Peyer's patch (tissue), 4 donors: ENCODE results near the gene BCAS3. TPM values are rescaled to one million over a fixed set of nuclear protein-coding genes. Genes with fewer than 3 reads are reported as not detected.

Experiments used
- DNase-seq, 3 donors: peaks; one replicate each; pipeline ENCODE4 v3.0.0-alpha.2; 2017 to 2019
- H3K27ac ChIP-seq, 4 donors: fragments of 200-600 bp; sonication (generic); one replicate each; pipeline ENCODE4 v1.5.1; 2016 to 2019
- H3K27me3 ChIP-seq, 2 donors: fragments of 200-600 bp; sonication (generic); one replicate each; pipeline ENCODE4 v1.5.1; 2019
- H3K36me3 ChIP-seq, 3 donors: fragments of 200-600 bp; sonication (generic); one replicate each; pipeline ENCODE4 v1.5.1; 2016 to 2019
- H3K4me1 ChIP-seq, 4 donors: fragments of 200-600 bp; sonication (generic); one replicate each; pipeline ENCODE4 v1.5.1; 2016 to 2019
- H3K4me3 ChIP-seq, 4 donors: fragments of 200-600 bp; sonication (generic); 1 replicate in 3 of 4; 2 replicates in 1 of 4; pipeline ENCODE4 v1.5.1; 2016 to 2019; ENCODE audit warnings: mild to moderate bottlenecking in 1 of 4
- H3K9me3 ChIP-seq, 4 donors: fragments of 200-600 bp; sonication (generic); one replicate each; pipeline ENCODE4 v1.5.1; 2016 to 2019; ENCODE audit warnings: mild to moderate bottlenecking in 1 of 4
- CTCF ChIP-seq, 6 experiments: fragments of 450-650 bp in 4 of 6; fragments of 200-600 bp in 2 of 6; sonication (generic) in 1 of 6; IDR thresholded peaks; one replicate each; pipeline ENCODE4 v1.5.1; 2017 to 2019; ENCODE audit warnings: antibody characterized with exemption in 6 of 6, mild to moderate bottlenecking in 3 of 6, moderate library complexity in 1 of 6
- POLR2A ChIP-seq, 2 donors: fragments of 450-650 bp; IDR thresholded peaks; one replicate each; pipeline ENCODE4 v1.5.1; 2017; ENCODE audit warnings: antibody characterized with exemption in 2 of 2, mild to moderate bottlenecking in 2 of 2, moderate library complexity in 2 of 2
- total RNA-seq, 4 donors: library from RNA; depleted of rRNA; stranded (reverse); fragments of >200 nt; gene quantifications; one replicate each; pipeline ENCODE4 v1.1.0, GENCODE V29; 2016

Gene BCAS3
- total RNA-seq, 4 donors from 2014 or later: 25.7 to 109 (median 57.1) TPM

- Histone ChIP-seq H3K27me3 (no peaks in the 10 kb centered on the region), H3K27ac (no peak overlapping the region), H3K36me3 (no peaks in the 10 kb centered on the region), H3K9me3 (no peaks in the 10 kb centered on the region), H3K4me1 (peaks cover 0 to 28% (median 0%) of the 10 kb centered on the region in 4 donors), H3K4me3 (no peak overlapping the region)
- no peak for DNase-seq
- TF ChIP-seq CTCF (IDR thresholded peaks at IDR 0.05) (no peak), POLR2A (IDR thresholded peaks at IDR 0.05) (no peak)
Measured at GRCh38 chr17:61245706-61246135, 568.1 kb downstream of the BCAS3 start.

GRCh38 chr17:61247439-61247838 lies 569.8 kb downstream of the BCAS3 start:
- no peaks in the 10 kb centered on the region for H3K27me3 ChIP-seq
- H3K27ac ChIP-seq: no peak overlapping the region
- H3K4me3 ChIP-seq: no peak overlapping the region
- H3K4me1 ChIP-seq: peaks cover 0 to 46% (median 0%) of the 10 kb centered on the region in 4 donors
- no peaks in the 10 kb centered on the region for H3K36me3 ChIP-seq
- H3K9me3 ChIP-seq: no peaks in the 10 kb centered on the region
- no peak for DNase-seq
- TF ChIP-seq CTCF (IDR thresholded peaks at IDR 0.05): no peak
- no peak for TF ChIP-seq POLR2A (IDR thresholded peaks at IDR 0.05)

- Histone ChIP-seq H3K9me3 (no peaks in the 10 kb centered on the region), H3K27me3 (no peaks in the 10 kb centered on the region), H3K4me3 (no peak overlapping the region), H3K27ac (peak overlapping the region in 2 of 4 donors; percentile 29 to 42), H3K4me1 (peaks cover 0 to 54% (median 0%) of the 10 kb centered on the region in 4 donors), H3K36me3 (no peaks in the 10 kb centered on the region)
- DNase-seq: peak in 1 of 3 donors; percentile 76
- TF ChIP-seq CTCF (IDR thresholded peaks at IDR 0.05): no peak
- TF ChIP-seq POLR2A (IDR thresholded peaks at IDR 0.05): no peak
Measured at GRCh38 chr17:61248399-61248798, 570.7 kb downstream of the BCAS3 start.

- peaks cover 0 to 54% (median 0%) of the 10 kb centered on the region in 4 donors for H3K4me1 ChIP-seq
- H3K9me3 ChIP-seq: no peaks in the 10 kb centered on the region
- no peaks in the 10 kb centered on the region for H3K27me3 ChIP-seq
- no peaks in the 10 kb centered on the region for H3K36me3 ChIP-seq
- peak overlapping the region in 2 of 4 donors; percentile 18 to 44 for H3K27ac ChIP-seq
- no peak overlapping the region for H3K4me3 ChIP-seq
- TF ChIP-seq POLR2A (IDR thresholded peaks at IDR 0.05) (no peak), CTCF (IDR thresholded peaks at IDR 0.05) (no peak)
- DNase-seq: no peak
Measured at GRCh38 chr17:61249649-61250299, 572.1 kb downstream of the BCAS3 start.

GRCh38 chr17:61250335-61250890 lies 572.8 kb downstream of the BCAS3 start:
- DNase-seq: no peak
- H3K4me1 ChIP-seq: peaks cover 0 to 54% (median 0%) of the 10 kb centered on the region in 4 donors
- H3K4me3 ChIP-seq: no peak overlapping the region
- peak overlapping the region in 2 of 4 donors; percentile 18 to 44 for H3K27ac ChIP-seq
- no peaks in the 10 kb centered on the region for H3K27me3 ChIP-seq
- no peak for TF ChIP-seq CTCF (IDR thresholded peaks at IDR 0.05)
- TF ChIP-seq POLR2A (IDR thresholded peaks at IDR 0.05): no peak
- H3K9me3 ChIP-seq: no peaks in the 10 kb centered on the region
- H3K36me3 ChIP-seq: no peaks in the 10 kb centered on the region
